GM12878 (cell line): ENCODE data around the gene ARMC8. TPM values are rescaled to one million over a fixed set of nuclear protein-coding genes. Genes with fewer than 3 reads are reported as not detected.

Experiments
- ATAC-seq: fragments of 200-7000 bp; cut with Tn5 transposase; 3 replicates; pipeline ENCODE4 v1.9.1; 2020; ENCODE audit warnings: mild to moderate bottlenecking, moderate library complexity
- BruUV-seq: library from RNA; stranded (reverse); fragments of 400-500 nt; replicated peaks from 2 replicates; lab custom pipeline; 2021; lab: Mats Ljungman, UMichigan
- CTCF ChIA-PET: fragments of 300-600 bp; sonication (Branson Sonifier 250); formaldehyde crosslinking; extraction: SDS; loops from one replicate; lab custom pipeline; 2021; ENCODE audit warnings: inconsistent platforms; lab: Yijun Ruan, JAX
- POLR2A ChIA-PET: fragments of 350-600 bp; formaldehyde crosslinking; extraction: SDS; loops from one replicate; lab custom pipeline; 2021; ENCODE audit warnings: inconsistent platforms; lab: Charles Lee
- RAD21 ChIA-PET: fragments of 300-600 bp; sonication (Branson Sonifier 250); formaldehyde crosslinking; loops from one replicate; lab custom pipeline; 2023; ENCODE audit warnings: antibody characterized with exemption; ENCODE audit not compliant: unreplicated experiment; lab: Charles Lee
- SMC1A ChIA-PET: fragments of 300-600 bp; sonication (Branson Sonifier 250); formaldehyde crosslinking; loops from one replicate; lab custom pipeline; 2023; ENCODE audit not compliant: unreplicated experiment, uncharacterized antibody; lab: Charles Lee
- DNase-seq: peaks from one replicate; pipeline ENCODE4 v3.0.0-alpha.2; 2011; ENCODE audit warnings: low read depth, low spot score
- FAIRE-seq: peaks from 3 replicates; lab custom pipeline; 2011; peaks lifted over from hg19 to GRCh38; lab: Jason Lieb, UNC
- H2AFZ ChIP-seq: 2 replicates; pipeline ENCODE4 v1.6.0; 2011; ENCODE audit warnings: low read depth, low read length, control low read depth; ENCODE audit not compliant: control insufficient read depth
- H3K27ac ChIP-seq: 2 replicates; pipeline ENCODE4 v1.5.1; 2011; ENCODE audit warnings: control low read depth; ENCODE audit not compliant: control insufficient read depth, insufficient read depth
- H3K27me3 ChIP-seq, 2 experiments: replicated peaks in 1 of 2; 2 replicates each; pipeline versions ENCODE4 v1.6.0 to v1.6.1; 2011; ENCODE audit warnings: low read length in 1 of 2; ENCODE audit not compliant: control insufficient read depth in 2 of 2, insufficient read depth in 2 of 2
- H3K36me3 ChIP-seq, 2 experiments: 2 replicates each; pipeline ENCODE4 v1.5.1; 2011; ENCODE audit warnings: low read length in 1 of 2; ENCODE audit not compliant: control insufficient read depth in 2 of 2, insufficient read depth in 2 of 2
- H3K4me1 ChIP-seq: 2 replicates; pipeline ENCODE4 v1.6.1; 2011; ENCODE audit warnings: mild to moderate bottlenecking, low read length, moderate library complexity, mixed read lengths; ENCODE audit not compliant: control insufficient read depth, insufficient read depth
- H3K4me2 ChIP-seq: 2 replicates; pipeline ENCODE4 v1.6.0; 2011; ENCODE audit warnings: control low read depth; ENCODE audit not compliant: control insufficient read depth, insufficient read depth
- H3K4me3 ChIP-seq: fragments of 200-600 bp; sonication (generic); 2 replicates; pipeline ENCODE4 v1.5.1; 2016
- H3K79me2 ChIP-seq: 2 replicates; pipeline ENCODE4 v1.6.0; 2011; ENCODE audit warnings: low read length; ENCODE audit not compliant: control insufficient read depth, insufficient read depth
- H3K9ac ChIP-seq: 2 replicates; pipeline ENCODE4 v1.8.0; 2011; ENCODE audit warnings: low read length, control low read depth, mixed read lengths; ENCODE audit not compliant: control insufficient read depth, insufficient read depth
- H3K9me3 ChIP-seq: replicated peaks from 3 replicates; pipeline ENCODE4 v1.5.1; 2011; ENCODE audit warnings: mild to moderate bottlenecking, low read length; ENCODE audit not compliant: control insufficient read depth, insufficient read depth
- H4K20me1 ChIP-seq: 2 replicates; pipeline ENCODE4 v1.6.0; 2011; ENCODE audit not compliant: control insufficient read depth, insufficient read depth
- BCL11A ChIP-seq: IDR thresholded peaks from 2 replicates; pipeline ENCODE4 v1.6.1; 2011; ENCODE audit warnings: low read depth, low read length
- CEBPB ChIP-seq, 2 experiments: fragments of 150-350 bp in 1 of 2; IDR thresholded peaks; 2 replicates each; pipeline ENCODE4 v1.6.1; 2012 to 2014; ENCODE audit warnings: low read depth in 2 of 2, low read length in 2 of 2, borderline replicate concordance in 1 of 2, inconsistent platforms in 1 of 2
- EZH2 ChIP-seq: IDR thresholded peaks from 2 replicates; pipeline ENCODE4 v1.6.1; 2012; ENCODE audit warnings: low read depth, mild to moderate bottlenecking, control low read depth, inconsistent platforms, low read length, borderline replicate concordance; ENCODE audit not compliant: control insufficient read depth
- JUNB ChIP-seq: IDR thresholded peaks from 2 replicates; pipeline ENCODE4 v1.6.1; 2016; ENCODE audit warnings: antibody characterized with exemption, mild to moderate bottlenecking
- KDM1A ChIP-seq: fragments of 200-600 bp; sonication (generic); IDR thresholded peaks from 2 replicates; pipeline ENCODE4 v1.6.1; 2016; ENCODE audit warnings: borderline replicate concordance
- MEF2A ChIP-seq: IDR thresholded peaks from 2 replicates; pipeline ENCODE4 v1.6.1; 2011; ENCODE audit warnings: low read depth, mild to moderate bottlenecking, low read length, moderate library complexity; ENCODE audit not compliant: insufficient read depth
- MLLT1 ChIP-seq: fragments of 450-650 bp; IDR thresholded peaks from 2 replicates; pipeline ENCODE4 v1.6.1; 2016; ENCODE audit warnings: mild to moderate bottlenecking
- MTA3 ChIP-seq: IDR thresholded peaks from 2 replicates; pipeline ENCODE4 v1.6.1; 2012; ENCODE audit warnings: low read length, inconsistent platforms, borderline replicate concordance
- MXI1 ChIP-seq: fragments of 150-350 bp; IDR thresholded peaks from 2 replicates; pipeline ENCODE4 v1.6.1; 2011; ENCODE audit warnings: low read depth, mild to moderate bottlenecking, inconsistent platforms, low read length, improper control_type of control experiment
- MYC ChIP-seq: IDR thresholded peaks from 2 replicates; pipeline ENCODE4 v1.6.1; 2011; ENCODE audit warnings: mild to moderate bottlenecking, low read length, moderate library complexity, inconsistent platforms; ENCODE audit not compliant: insufficient read depth, insufficient replicate concordance, insufficient read length, severe bottlenecking
- NBN ChIP-seq: fragments of 450-650 bp; IDR thresholded peaks from 2 replicates; pipeline ENCODE4 v1.6.1; 2016
- NR2F1 ChIP-seq: fragments of 450-650 bp; conservative IDR thresholded peaks from 2 replicates; pipeline ENCODE4 v1.6.1; 2017; ENCODE audit warnings: mild to moderate bottlenecking
- PRDM15 ChIP-seq: fragments of 450-650 bp; formaldehyde crosslinking; IDR thresholded peaks from 2 replicates; pipeline ENCODE4 v1.4.0; 2020; ENCODE audit warnings: mild to moderate bottlenecking, moderate library complexity
- RAD51 ChIP-seq: fragments of 450-650 bp; IDR thresholded peaks from 2 replicates; pipeline ENCODE4 v1.6.1; 2016; ENCODE audit warnings: moderate library complexity, mild to moderate bottlenecking, inconsistent platforms
- RBBP5 ChIP-seq: fragments of 200-600 bp; sonication (generic); conservative IDR thresholded peaks from 2 replicates; pipeline ENCODE4 v1.6.1; 2016
- STAT1 ChIP-seq: fragments of 450-650 bp; conservative IDR thresholded peaks from 2 replicates; pipeline ENCODE4 v1.6.1; 2014; ENCODE audit warnings: antibody characterized with exemption, mild to moderate bottlenecking
- ZBTB33 ChIP-seq: fragments of 450-650 bp; IDR thresholded peaks from 2 replicates; pipeline ENCODE4 v1.6.1; 2017; ENCODE audit warnings: mild to moderate bottlenecking
- ZNF274 ChIP-seq: IDR thresholded peaks from one replicate; pipeline ENCODE4 v1.8.0; 2011; ENCODE audit not compliant: insufficient read length, insufficient read depth
- WGBS: methylation state at CpG from one replicate; pipeline ENCODE4 v1.1.6; 2016; ENCODE audit warnings: low lambda C conversion rate; ENCODE audit not compliant: insufficient replicate concordance, insufficient coverage; ENCODE audit errors: missing lambda C conversion rate; 5-methylcytosine and 5-hydroxymethylcytosine counted together
- in situ Hi-C: fragments of 300-500 bp; cut with MboI; formaldehyde crosslinking; loops from 9 replicates; pipeline ENCODE4 v1.14.3; 2018; ENCODE audit warnings: mixed read lengths
- intact Hi-C: fragments of 100-400 bp; cut with micrococcal nuclease; formaldehyde crosslinking; loops from one replicate; pipeline ENCODE4 v1.14.2; 2022; ENCODE audit not compliant: unreplicated experiment
- polyA plus RNA-seq, 11 experiments: library from polyadenylated mRNA; depleted of rRNA in 4 of 11; unstranded in 6 of 11; stranded (reverse) in 5 of 11; fragments of >200 nt; fragmentation: Nextera tagmentation in 4 of 11; fragmentation: Illumina TruSeq in 1 of 11; extraction: Ambion mirVana in 4 of 11; extraction: Trizol in 1 of 11; gene quantifications; 1 replicate in 1 of 11; 2 replicates in 10 of 11; pipeline versions ENCODE4 v1.2.1 to v1.2.3, GENCODE V29; 2011 to 2016; ENCODE audit warnings: inconsistent platforms in 2 of 11, missing spikeins in 2 of 11, low read depth in 1 of 11
- total RNA-seq, 4 experiments: library from RNA; depleted of rRNA in 3 of 4; stranded (reverse); fragments of >200 nt in 3 of 4; fragmentation: Illumina TruSeq in 1 of 4; extraction: Trizol in 1 of 4; gene quantifications; 2 replicates each; pipeline versions ENCODE4 v1.2.1 to v1.2.3, GENCODE V29; 2013 to 2021

ARMC8 gene
- total and polyA plus RNA-seq, 10 of the 15 experiments (the other 5 are each of a cell fraction or from before 2014, with no cell fraction given), result 29.8 to 93.4 (median 45.3) TPM

- no peak for TF ChIP-seq NBN
Measured at GRCh38 chr3:138222942-138223287, 35.8 kb downstream of the ARMC8 start (continued).

GRCh38 chr3:138227650-138228049 lies 40.5 kb downstream of the ARMC8 start:
- ChIA-PET POLR2A (no interaction called here), CTCF (no interaction called here), RAD21 (no interaction called here), SMC1A (no interaction called here)
- ATAC-seq (no peak), FAIRE-seq (no peak), DNase-seq (no peak)
- Histone ChIP-seq H3K27ac (no peak overlapping the region), H3K4me2 (no peak overlapping the region), H3K4me3 (no peak overlapping the region), H3K9ac (no peak overlapping the region), H2AFZ (no peak overlapping the region), H3K27me3 (no peaks in the 10 kb centered on the region), H3K79me2 (no peaks in the 10 kb centered on the region), H3K4me1 (no peaks in the 10 kb centered on the region; the same call in 1 of the 2 replicates), H4K20me1 (no peaks in the 10 kb centered on the region), H3K36me3 (peaks cover 6 to 21% of the 10 kb centered on the region in 2 experiments), H3K9me3 (no peaks in the 10 kb centered on the region)
- BruUV-seq, result no TSS peak
- intact Hi-C loops (no loop called here), in situ Hi-C loops (no loop called here)
- WGBS, result 94% methylated on average over 1 of the region's 1 CpG
- TF ChIP-seq JUNB, result no peak
- TF ChIP-seq MTA3, result no peak
- no peak for TF ChIP-seq EZH2
- no peak for TF ChIP-seq NR2F1
- no peak for TF ChIP-seq CEBPB (IDR thresholded peaks at IDR 0.05; ENCODE audit: borderline replicate concordance in 1 of 2, low read depth in 2 of 2, low read length in 2 of 2)
- TF ChIP-seq MXI1, result no peak
- no peak for TF ChIP-seq MEF2A
- TF ChIP-seq MLLT1, result no peak
- TF ChIP-seq ZBTB33, result no peak
- no peak for TF ChIP-seq PRDM15 (CRISPR knock-in tag)
- TF ChIP-seq BCL11A, result no peak
- TF ChIP-seq STAT1, result no peak
- no peak for TF ChIP-seq KDM1A
- no peak for TF ChIP-seq ZNF274
- TF ChIP-seq MYC, result no peak
- no peak for TF ChIP-seq RAD51
- TF ChIP-seq RBBP5, result no peak
